ENCODE results near the gene PSMB1. TPM values are rescaled to one million over a fixed set of nuclear protein-coding genes. Genes with fewer than 3 reads are reported as not detected.

PSMB1 gene
- total RNA-seq, 1 experiment from 2014 or later: 215 TPM

GRCh38 chr6:170506446-170506845 is 46.7 kb downstream of the PSMB1 start (continued):
- TF ChIP-seq USF2 (CRISPR knock-in tag; IDR thresholded peaks at IDR 0.05) (no peak), GTF2I (CRISPR knock-in tag; conservative IDR thresholded peaks at IDR 0.05) (no peak), ERG (CRISPR knock-in tag; IDR thresholded peaks at IDR 0.05) (no peak), AFF4 (CRISPR knock-in tag; IDR thresholded peaks at IDR 0.05; ENCODE audit: borderline replicate concordance) (no peak), SOX15 (CRISPR knock-in tag; IDR thresholded peaks at IDR 0.05) (no peak)

- peaks cover 32% of the 10 kb centered on the region for H3K9me3 Mint-ChIP-seq
- no peak overlapping the region for H3K4me3 Mint-ChIP-seq
- ChIA-PET POLR2A (no interaction called here), CTCF (no interaction called here)
- H3K4me1 Mint-ChIP-seq: no peaks in the 10 kb centered on the region
- DNase-seq (ENCODE audit: low spot score) (no peak), ATAC-seq (no peak)
- peaks cover 45% of the 10 kb centered on the region for H3K27me3 Mint-ChIP-seq (ENCODE audit: low read depth)
- TF ChIP-seq ZNF121 (CRISPR knock-in tag; IDR thresholded peaks at IDR 0.05) (no peak), TEAD1 (CRISPR knock-in tag; IDR thresholded peaks at IDR 0.05) (no peak), GTF2I (CRISPR knock-in tag; conservative IDR thresholded peaks at IDR 0.05) (no peak), FOXJ3 (CRISPR knock-in tag; IDR thresholded peaks at IDR 0.05; ENCODE audit: borderline replicate concordance) (no peak), E2F1 (CRISPR knock-in tag; IDR thresholded peaks at IDR 0.05) (no peak), ZNF281 (CRISPR knock-in tag; IDR thresholded peaks at IDR 0.05) (no peak), HMGA2 (CRISPR knock-in tag; IDR thresholded peaks at IDR 0.05) (no peak), ATF1 (CRISPR knock-in tag; IDR thresholded peaks at IDR 0.05) (no peak), STAT6 (CRISPR knock-in tag; conservative IDR thresholded peaks at IDR 0.05; ENCODE audit: low read depth) (no peak), SMAD3 (CRISPR knock-in tag; IDR thresholded peaks at IDR 0.05; ENCODE audit: borderline replicate concordance) (no peak), TP53 (CRISPR knock-in tag; IDR thresholded peaks at IDR 0.05) (no peak), FOXP4 (CRISPR knock-in tag; IDR thresholded peaks at IDR 0.05) (no peak), RORB (CRISPR knock-in tag; IDR thresholded peaks at IDR 0.05) (no peak), NFE2L1 (CRISPR knock-in tag; IDR thresholded peaks at IDR 0.05) (no peak), RELA (CRISPR knock-in tag; IDR thresholded peaks at IDR 0.05; ENCODE audit: borderline replicate concordance) (no peak), ZNF671 (CRISPR knock-in tag; IDR thresholded peaks at IDR 0.05) (no peak), USF1 (CRISPR knock-in tag; IDR thresholded peaks at IDR 0.05) (no peak), CREM (CRISPR knock-in tag; IDR thresholded peaks at IDR 0.05) (no peak)
- peaks cover 18% of the 10 kb centered on the region for H3K36me3 Mint-ChIP-seq
- no peak overlapping the region for H3K27ac Mint-ChIP-seq
Observed at GRCh38 chr6:170505306-170505705, 47.8 kb downstream of the PSMB1 start.
